ENCODE results near the gene RAN.

RAN gene

GRCh38 chr12:130831876-130832405 lies 39.9 kb upstream of the RAN start:
- H3K27me3 ChIP-seq, result no peaks in the 10 kb centered on the region
- H3K4me2 ChIP-seq, result peak overlapping the region in 9 of 11 experiments; percentile 39 to 88 (median 72); a peak in 15 of 22 replicates
- H3K36me3 ChIP-seq, result no peaks in the 10 kb centered on the region
- H3K4me3 ChIP-seq, result no peak overlapping the region
- TF ChIP-seq Cebpa-rat (IDR thresholded peaks at IDR 0.05), result no peak
- H3K27ac ChIP-seq, result no peak overlapping the region
- H4K20me1 ChIP-seq, result peaks cover 27 to 85% (median 60%) of the 10 kb centered on the region in 11 experiments; a peak in 21 of 22 replicates
- no peaks in the 10 kb centered on the region for H3K9me3 ChIP-seq (replicated peaks in 1 of 11)
- no peak overlapping the region for H3K9ac ChIP-seq
- peaks cover 48 to 85% (median 75%) of the 10 kb centered on the region in 10 experiments for H3K4me1 ChIP-seq

- no peaks in the 10 kb centered on the region for H3K9me3 ChIP-seq (replicated peaks in 1 of 11)
Observed at GRCh38 chr12:130832561-130833209, 39.2 kb upstream of the RAN start.

GRCh38 chr12:130835011-130835410 lies 36.9 kb upstream of the RAN start:
- no peak overlapping the region for H3K4me3 ChIP-seq
- H3K4me2 ChIP-seq, result peak overlapping the region; percentile 34 to 88 (median 65)
- no peaks in the 10 kb centered on the region for H3K36me3 ChIP-seq
- no peak overlapping the region for H3K27ac ChIP-seq
- no peaks in the 10 kb centered on the region for H3K9me3 ChIP-seq (replicated peaks in 1 of 11)
- no peak overlapping the region for H3K9ac ChIP-seq
- no peak for TF ChIP-seq Cebpa-rat (IDR thresholded peaks at IDR 0.05)
- H4K20me1 ChIP-seq, result peaks cover 12 to 79% (median 54%) of the 10 kb centered on the region in 11 experiments; a peak in 20 of 22 replicates
- H3K27me3 ChIP-seq, result no peaks in the 10 kb centered on the region
- H3K4me1 ChIP-seq, result peaks cover 46 to 80% (median 73%) of the 10 kb centered on the region in 10 experiments

More at GRCh38 chr12:130832561-130833209, 39.2 kb upstream of the RAN start:
- Histone ChIP-seq H3K9ac (peak overlapping the region in 3 of 11 experiments; percentile 3 to 17 (median 17); a peak in 2 of 22 replicates), H3K4me3 (no peak overlapping the region), H4K20me1 (peaks cover 26 to 88% (median 67%) of the 10 kb centered on the region in 11 experiments; a peak in 21 of 22 replicates), H3K4me2 (peak overlapping the region in 10 of 11 experiments; percentile 32 to 88 (median 69); a peak in 20 of 22 replicates), H3K27me3 (no peaks in the 10 kb centered on the region), H3K36me3 (no peaks in the 10 kb centered on the region), H3K27ac (peak overlapping the region in 2 of 11 experiments; percentile 12 to 17; a peak in 3 of 22 replicates), H3K4me1 (peaks cover 45 to 80% (median 73%) of the 10 kb centered on the region in 10 experiments)
- peak; percentile 33 to 91 (median 76); a peak in 17 of 22 replicates for TF ChIP-seq Cebpa-rat (IDR thresholded peaks at IDR 0.05)

- no peak overlapping the region for H3K9ac ChIP-seq
- no peaks in the 10 kb centered on the region for H3K9me3 ChIP-seq (replicated peaks in 1 of 11)
- peak overlapping the region; percentile 34 to 88 (median 65); a peak in 20 of 22 replicates for H3K4me2 ChIP-seq
- H3K36me3 ChIP-seq, result no peaks in the 10 kb centered on the region
- H3K27ac ChIP-seq, result no peak overlapping the region
- H3K27me3 ChIP-seq, result no peaks in the 10 kb centered on the region
- H3K4me1 ChIP-seq, result peaks cover 42 to 76% (median 69%) of the 10 kb centered on the region in 10 experiments
- no peak for TF ChIP-seq Cebpa-rat (IDR thresholded peaks at IDR 0.05)
- no peak overlapping the region for H3K4me3 ChIP-seq
- peaks cover 12 to 75% (median 49%) of the 10 kb centered on the region in 11 experiments; a peak in 19 of 22 replicates for H4K20me1 ChIP-seq
Observed at GRCh38 chr12:130835436-130835835, 36.4 kb upstream of the RAN start.

GRCh38 chr12:130838284-130838950 lies 33.4 kb upstream of the RAN start:
- H3K27ac ChIP-seq, result peak overlapping the region in 10 of 11 experiments; percentile 45 to 73 (median 64); a peak in 15 of 22 replicates
- TF ChIP-seq Cebpa-rat (IDR thresholded peaks at IDR 0.05), result no peak
- peak overlapping the region; percentile 68 to 82 (median 78) for H3K9ac ChIP-seq
- no peaks in the 10 kb centered on the region for H3K27me3 ChIP-seq
- H3K4me1 ChIP-seq, result peaks cover 30 to 56% (median 46%) of the 10 kb centered on the region in 10 experiments
- peak overlapping the region; percentile 80 to 98 (median 95) for H3K4me2 ChIP-seq
- H4K20me1 ChIP-seq, result peaks cover 8 to 48% (median 27%) of the 10 kb centered on the region in 11 experiments; a peak in 17 of 22 replicates
- H3K36me3 ChIP-seq, result no peaks in the 10 kb centered on the region
- peak overlapping the region; percentile 61 to 79 (median 71) for H3K4me3 ChIP-seq
- H3K9me3 ChIP-seq (replicated peaks in 1 of 11), result no peaks in the 10 kb centered on the region

- Histone ChIP-seq H3K4me1 (peaks cover 30 to 49% (median 39%) of the 10 kb centered on the region in 10 experiments), H3K4me2 (peak within 1 kb of the TSS; percentile 80 to 98 (median 95)), H3K9ac (peak within 1 kb of the TSS; percentile 68 to 82 (median 78)), H3K27ac (peak within 1 kb of the TSS in 10 of 11 experiments; percentile 45 to 73 (median 64); a peak in 19 of 22 replicates), H3K27me3 (no peaks in the 10 kb centered on the region), H3K36me3 (no peaks in the 10 kb centered on the region), H3K9me3 (replicated peaks in 1 of 11) (no peaks in the 10 kb centered on the region), H3K4me3 (peak within 1 kb of the TSS; percentile 61 to 79 (median 71)), H4K20me1 (peaks cover 3 to 41% (median 25%) of the 10 kb centered on the region in 11 experiments; a peak in 16 of 22 replicates)
- TF ChIP-seq Cebpa-rat (IDR thresholded peaks at IDR 0.05), result no peak
Observed at GRCh38 chr12:130838951-130839769, 32.7 kb upstream of the RAN start, which contains the start of gene STX2. Gene STX2, minus strand, starts transcription at chr12:130839250. Its CDS starts 151 bp downstream, at chr12:130839099.

- H4K20me1 ChIP-seq, result peaks cover 3 to 35% (median 24%) of the 10 kb centered on the region in 11 experiments; a peak in 16 of 22 replicates
- H3K4me3 ChIP-seq, result peak overlapping the region in 4 of 10 experiments; percentile 67 to 79 (median 73); a peak in 5 of 20 replicates
- H3K36me3 ChIP-seq, result no peaks in the 10 kb centered on the region
- H3K27me3 ChIP-seq, result no peaks in the 10 kb centered on the region
- no peaks in the 10 kb centered on the region; a peak in 1 of 22 replicates for H3K9me3 ChIP-seq (replicated peaks in 1 of 11)
- TF ChIP-seq Cebpa-rat (IDR thresholded peaks at IDR 0.05), result no peak
- H3K4me1 ChIP-seq, result peaks cover 27 to 42% (median 33%) of the 10 kb centered on the region in 10 experiments
- H3K9ac ChIP-seq, result peak overlapping the region in 1 of 11 experiments; percentile 62; a peak in 5 of 22 replicates
- H3K27ac ChIP-seq, result peak overlapping the region in 3 of 11 experiments; percentile 7 to 56 (median 32); a peak in 3 of 22 replicates
- peak overlapping the region; percentile 40 to 94 (median 71) for H3K4me2 ChIP-seq
Observed at GRCh38 chr12:130839770-130840404, 32.0 kb upstream of the RAN start.

Measured in BLaER1 treated with 17β-estradiol and CSF1 and Interleukin-3, amounts not matched to agents 10 nM and 100 nM (cell line).